ENCODE measurements around the gene CD300C. TPM values are rescaled to one million over a fixed set of nuclear protein-coding genes. Genes with fewer than 3 reads are reported as not detected.

CD300C gene
- total RNA-seq, 2 experiments from 2014 or later: 0.41 to 0.50 TPM

DNA sequence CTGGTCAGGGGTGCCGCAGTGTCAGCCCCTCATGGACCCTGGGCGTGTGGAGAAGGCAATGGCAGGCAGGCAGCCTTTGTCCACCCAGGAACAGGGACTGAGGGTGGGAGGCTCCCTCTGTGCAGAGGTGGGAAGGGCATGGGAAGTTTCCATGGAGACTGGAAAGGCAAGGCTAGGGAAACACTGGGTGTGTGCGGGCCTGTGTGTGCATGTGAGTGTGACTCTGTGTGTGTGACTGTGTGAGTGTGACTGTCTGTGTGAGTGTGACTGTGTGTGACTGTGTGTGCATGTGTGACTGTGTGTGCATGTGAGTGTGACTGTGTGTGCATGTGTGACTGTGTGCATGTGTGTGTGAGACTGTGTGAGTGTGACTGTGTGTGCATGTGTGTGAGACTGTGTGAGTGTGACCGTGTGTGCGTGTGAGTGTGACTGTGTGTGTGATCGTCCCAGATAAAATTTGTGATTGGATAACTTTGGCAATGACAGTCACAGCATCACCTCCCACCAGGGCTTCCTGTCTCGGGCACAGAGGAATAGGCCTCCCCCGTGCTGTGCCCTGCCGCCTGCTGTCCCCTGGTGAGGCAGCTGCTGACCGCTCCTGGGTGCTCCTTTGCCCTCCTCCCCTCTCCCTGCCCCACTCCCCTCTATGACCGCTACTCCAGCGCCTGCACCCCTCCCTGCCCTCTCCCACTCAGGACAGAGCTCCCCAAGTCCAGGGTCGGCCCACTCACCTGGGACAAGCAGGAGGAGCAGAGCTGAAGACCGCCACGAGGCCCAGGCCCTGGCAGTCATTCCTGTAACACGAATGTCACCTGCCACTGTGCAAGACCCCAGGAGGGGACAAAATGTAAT, 698 bp downstream of the CD300C start:
- no peaks in the 10 kb centered on the region for H3K4me1 ChIP-seq (ENCODE audit: insufficient read depth, low read length)
- CTCF ChIA-PET: no interaction called here
- H3K27me3 ChIP-seq (ENCODE audit: control insufficient read depth in 1 of 2, insufficient read depth in 2 of 2, low read length in 2 of 2): peaks cover 0 to 3% of the 10 kb centered on the region in 2 experiments
- no peaks in the 10 kb centered on the region for H3K9me3 Mint-ChIP-seq
- POLR2A ChIA-PET: no interaction called here
- H3K4me1 Mint-ChIP-seq (ENCODE audit: low read depth): peaks cover 5% of the 10 kb centered on the region
- intact Hi-C loops (cut with DNase I, micrococcal nuclease): no loop called here
- H3K4me3 Mint-ChIP-seq: no peak overlapping the region
- peak overlapping the region; percentile 7 for H3K4me3 ChIP-seq (ENCODE audit: low read length)
- H3K27me3 Mint-ChIP-seq: no peaks in the 10 kb centered on the region
- H3K36me3 ChIP-seq (ENCODE audit: insufficient read depth, low read length): no peaks in the 10 kb centered on the region
- no peak overlapping the region for H3K27ac Mint-ChIP-seq
- TF ChIP-seq, protein P1, sequence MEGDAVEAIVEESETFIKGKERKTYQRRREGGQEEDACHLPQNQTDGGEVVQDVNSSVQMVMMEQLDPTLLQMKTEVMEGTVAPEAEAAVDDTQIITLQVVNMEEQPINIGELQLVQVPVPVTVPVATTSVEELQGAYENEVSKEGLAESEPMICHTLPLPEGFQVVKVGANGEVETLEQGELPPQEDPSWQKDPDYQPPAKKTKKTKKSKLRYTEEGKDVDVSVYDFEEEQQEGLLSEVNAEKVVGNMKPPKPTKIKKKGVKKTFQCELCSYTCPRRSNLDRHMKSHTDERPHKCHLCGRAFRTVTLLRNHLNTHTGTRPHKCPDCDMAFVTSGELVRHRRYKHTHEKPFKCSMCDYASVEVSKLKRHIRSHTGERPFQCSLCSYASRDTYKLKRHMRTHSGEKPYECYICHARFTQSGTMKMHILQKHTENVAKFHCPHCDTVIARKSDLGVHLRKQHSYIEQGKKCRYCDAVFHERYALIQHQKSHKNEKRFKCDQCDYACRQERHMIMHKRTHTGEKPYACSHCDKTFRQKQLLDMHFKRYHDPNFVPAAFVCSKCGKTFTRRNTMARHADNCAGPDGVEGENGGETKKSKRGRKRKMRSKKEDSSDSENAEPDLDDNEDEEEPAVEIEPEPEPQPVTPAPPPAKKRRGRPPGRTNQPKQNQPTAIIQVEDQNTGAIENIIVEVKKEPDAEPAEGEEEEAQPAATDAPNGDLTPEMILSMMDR (IDR thresholded peaks at IDR 0.05): no peak
- H3K9me3 ChIP-seq (ENCODE audit: control insufficient read depth in 1 of 2, insufficient read depth in 1 of 2, low read length in 2 of 2): no peaks in the 10 kb centered on the region
- no peak for ATAC-seq (ENCODE audit: poor library complexity)
- H3K27ac ChIP-seq (ENCODE audit: low read depth in 1 of 2, low read length in 2 of 2): no peak overlapping the region
- no peaks in the 10 kb centered on the region for H3K36me3 Mint-ChIP-seq (ENCODE audit: low read depth)
- peak in 2 of 14 experiments; percentile 20 to 41 for DNase-seq

DNA sequence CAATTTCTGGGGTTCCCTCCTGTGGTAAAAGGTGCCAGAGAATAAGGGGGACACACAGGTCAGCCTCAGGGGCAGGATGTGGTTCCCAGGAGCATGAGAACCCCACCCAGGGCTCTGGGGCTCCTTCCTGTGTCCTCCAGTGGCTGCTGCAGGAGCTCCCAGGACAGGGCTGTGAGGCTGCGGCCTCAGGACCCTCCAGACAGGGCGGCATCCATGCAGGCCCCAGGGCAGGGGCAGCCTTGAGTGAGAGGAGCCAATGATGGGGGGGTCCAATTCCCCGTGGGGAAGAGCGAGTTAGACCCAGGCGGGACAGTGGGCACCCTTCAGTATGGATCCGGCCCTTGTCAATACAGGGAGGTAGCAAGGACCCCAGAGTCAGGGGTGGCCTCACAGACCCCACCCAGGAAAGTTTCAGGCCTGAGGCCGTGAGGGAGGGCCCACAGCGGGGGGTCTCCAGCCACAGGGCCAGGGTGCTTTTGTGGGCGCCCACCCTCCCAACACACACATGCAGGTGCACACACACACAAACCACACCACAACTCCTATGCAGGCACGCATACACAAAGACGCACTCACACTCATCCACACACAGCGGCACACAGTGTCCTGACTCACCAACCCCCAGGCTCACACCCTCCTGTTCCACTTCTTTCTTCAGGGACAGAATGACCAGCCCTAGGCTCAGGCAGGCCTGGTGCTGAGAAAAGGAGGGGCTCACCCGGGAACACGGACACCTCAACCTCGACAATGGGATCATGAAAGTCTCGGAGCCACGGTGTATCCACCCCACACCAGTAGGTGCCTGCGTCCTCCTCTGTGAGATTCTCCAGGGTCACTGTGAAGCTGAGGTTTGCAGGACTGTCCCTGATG, 1.8 kb downstream of the CD300C start:
- Histone ChIP-seq H3K27ac (ENCODE audit: low read depth in 1 of 2, low read length in 2 of 2) (no peak overlapping the region), H3K4me1 (ENCODE audit: insufficient read depth, low read length) (no peaks in the 10 kb centered on the region), H3K27me3 (ENCODE audit: control insufficient read depth in 1 of 2, insufficient read depth in 2 of 2, low read length in 2 of 2) (peaks cover 0 to 2% of the 10 kb centered on the region in 2 experiments), H3K4me3 (ENCODE audit: low read length) (no peak overlapping the region), H3K36me3 (ENCODE audit: insufficient read depth, low read length) (no peaks in the 10 kb centered on the region), H3K9me3 (ENCODE audit: control insufficient read depth in 1 of 2, insufficient read depth in 1 of 2, low read length in 2 of 2) (no peaks in the 10 kb centered on the region)
- Mint-ChIP-seq H3K36me3 (ENCODE audit: low read depth) (no peaks in the 10 kb centered on the region), H3K27ac (no peak overlapping the region), H3K4me1 (ENCODE audit: low read depth) (peaks cover 5% of the 10 kb centered on the region), H3K9me3 (no peaks in the 10 kb centered on the region), H3K27me3 (no peaks in the 10 kb centered on the region), H3K4me3 (no peak overlapping the region)
- POLR2A ChIA-PET: no interaction called here
- ATAC-seq (ENCODE audit: poor library complexity) (no peak), DNase-seq (no peak)
- TF ChIP-seq, protein P1 (IDR thresholded peaks at IDR 0.05): no peak
- CTCF ChIA-PET: no interaction called here
- intact Hi-C loops (cut with DNase I, micrococcal nuclease): no loop called here

DNA sequence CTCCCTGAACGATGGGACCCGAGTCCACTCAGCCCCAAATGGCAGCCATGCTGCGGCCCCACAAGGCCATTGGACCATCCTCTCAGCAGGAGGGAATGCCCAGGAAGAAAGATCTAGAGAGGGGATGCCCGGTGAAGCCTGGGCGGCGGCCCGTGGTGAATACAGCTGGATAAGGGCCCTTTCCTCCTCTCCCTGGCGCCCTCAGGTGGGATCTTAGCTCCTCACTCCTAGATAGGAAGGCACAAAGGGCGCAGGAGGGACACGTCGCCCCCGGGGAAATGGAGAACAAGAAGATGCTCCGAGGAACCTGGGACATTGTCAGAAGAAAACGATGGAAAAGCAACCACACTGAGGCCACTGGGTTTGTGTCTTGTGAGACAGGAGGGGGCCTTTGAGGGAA, 2.5 kb downstream of the CD300C start:
- no peak overlapping the region for H3K4me3 ChIP-seq (ENCODE audit: low read length)
- H3K36me3 Mint-ChIP-seq (ENCODE audit: low read depth): no peaks in the 10 kb centered on the region
- CTCF ChIA-PET: no interaction called here
- H3K9me3 ChIP-seq (ENCODE audit: control insufficient read depth in 1 of 2, insufficient read depth in 1 of 2, low read length in 2 of 2): no peaks in the 10 kb centered on the region
- H3K27ac Mint-ChIP-seq: no peak overlapping the region
- no peak for ATAC-seq (ENCODE audit: poor library complexity)
- no peak overlapping the region for H3K27ac ChIP-seq (ENCODE audit: low read depth in 1 of 2, low read length in 2 of 2)
- no peak overlapping the region for H3K4me3 Mint-ChIP-seq
- intact Hi-C loops (cut with DNase I, micrococcal nuclease): no loop called here
- H3K4me1 Mint-ChIP-seq (ENCODE audit: low read depth): peaks cover 5% of the 10 kb centered on the region
- DNase-seq: no peak
- H3K27me3 ChIP-seq (ENCODE audit: control insufficient read depth in 1 of 2, insufficient read depth in 2 of 2, low read length in 2 of 2): no peaks in the 10 kb centered on the region
- H3K27me3 Mint-ChIP-seq: no peaks in the 10 kb centered on the region
- TF ChIP-seq, protein P1 (IDR thresholded peaks at IDR 0.05): no peak
- H3K9me3 Mint-ChIP-seq: no peaks in the 10 kb centered on the region
- H3K36me3 ChIP-seq (ENCODE audit: insufficient read depth, low read length): no peaks in the 10 kb centered on the region
- H3K4me1 ChIP-seq (ENCODE audit: insufficient read depth, low read length): no peaks in the 10 kb centered on the region
- POLR2A ChIA-PET: no interaction called here

All from CD4-positive, alpha-beta T cell (primary cell).